ENCODE data around the gene ERMARD.

Gene ERMARD

DNA sequence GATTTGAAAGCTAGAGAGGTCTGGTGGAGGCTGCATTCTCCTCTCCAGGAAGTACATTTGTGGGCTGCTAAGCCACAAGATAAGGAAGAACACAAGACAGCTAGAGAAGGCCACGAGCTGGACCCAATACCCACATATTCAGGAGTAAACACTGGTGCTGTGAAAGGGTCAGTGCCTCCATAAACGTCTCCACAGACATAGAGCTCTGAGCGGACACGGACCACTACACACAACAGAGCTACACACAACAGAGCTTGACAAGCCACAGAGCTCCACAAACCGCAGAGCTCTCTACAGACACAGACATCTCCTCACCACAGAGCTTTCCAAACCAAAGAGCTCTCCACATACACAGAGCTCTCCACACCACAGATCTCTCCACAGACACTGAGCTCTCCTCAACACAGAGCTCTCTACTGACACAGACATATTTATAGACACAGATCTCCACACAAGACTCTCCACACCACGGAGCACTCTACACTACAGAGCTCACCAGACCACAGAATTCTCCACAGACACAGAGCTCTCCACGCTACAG, 51.9 kb downstream of the ERMARD start:
- no peak for DNase-seq

DNA sequence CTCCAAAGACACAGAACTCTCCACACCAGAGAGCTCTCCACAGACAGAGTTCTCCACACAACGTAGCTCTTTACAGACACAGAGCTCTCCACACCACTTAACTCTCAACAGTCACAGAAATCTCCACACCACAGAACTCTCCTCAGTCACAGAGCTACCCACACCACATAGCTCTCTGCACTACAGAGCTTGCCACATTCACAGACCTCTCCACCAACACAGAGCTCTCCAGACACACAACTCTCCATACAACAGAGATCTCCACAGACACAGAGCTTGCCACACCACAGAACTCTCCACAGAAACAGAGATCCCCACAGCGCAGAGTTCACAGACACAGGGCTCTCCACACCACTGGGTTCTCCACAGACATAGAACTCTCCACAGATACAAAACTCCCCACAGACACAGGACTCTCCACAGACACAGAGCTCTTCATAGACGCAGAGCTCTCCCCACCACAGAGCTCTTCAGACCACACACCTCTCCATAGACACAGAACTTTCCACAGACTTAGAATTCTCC, 52.5 kb downstream of the ERMARD start:
- DNase-seq = no peak

DNA sequence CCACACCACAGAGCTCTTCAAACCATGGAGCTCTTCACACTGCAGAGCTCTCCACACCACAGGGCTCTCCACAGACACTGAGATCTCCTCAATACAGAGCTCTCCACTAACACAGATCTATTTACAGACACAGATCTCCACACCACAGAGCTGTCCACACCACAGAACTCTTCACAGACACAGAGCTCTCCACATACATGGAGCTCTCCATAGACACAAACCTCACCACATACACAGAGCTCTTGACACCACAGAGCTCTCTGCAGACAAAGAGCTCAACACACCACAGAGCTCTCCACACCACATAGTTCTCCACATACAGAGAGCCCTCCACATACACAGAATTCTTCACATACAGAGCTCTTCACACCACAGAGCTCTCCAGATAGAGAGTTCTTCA, 53.0 kb downstream of the ERMARD start:
- no peak for DNase-seq

- no peak for DNase-seq
These were observed 53.9 kb downstream of the ERMARD start for GRCh38 chr6:169805242-169805838.

- no peak for DNase-seq
These were observed 55.3 kb downstream of the ERMARD start for GRCh38 chr6:169806701-169807100.

DNA sequence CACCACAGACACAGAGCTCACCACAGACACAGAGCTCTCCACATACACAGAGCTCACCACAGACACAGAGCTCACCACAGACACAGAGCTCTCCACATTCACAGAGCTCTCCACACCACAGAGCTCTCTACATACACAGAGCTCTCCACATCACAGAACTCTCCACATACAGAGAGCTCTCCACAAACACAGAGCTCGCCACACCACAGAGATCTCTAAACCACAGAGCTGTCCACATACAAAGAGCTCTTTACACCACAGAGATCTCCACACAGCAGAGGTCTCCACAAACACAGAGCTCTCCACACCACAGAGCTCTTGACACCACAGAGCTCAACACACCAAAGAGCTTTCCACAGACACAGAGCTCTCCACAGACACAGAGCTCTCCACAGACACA, 55.8 kb downstream of the ERMARD start:
- no peak for DNase-seq

DNA sequence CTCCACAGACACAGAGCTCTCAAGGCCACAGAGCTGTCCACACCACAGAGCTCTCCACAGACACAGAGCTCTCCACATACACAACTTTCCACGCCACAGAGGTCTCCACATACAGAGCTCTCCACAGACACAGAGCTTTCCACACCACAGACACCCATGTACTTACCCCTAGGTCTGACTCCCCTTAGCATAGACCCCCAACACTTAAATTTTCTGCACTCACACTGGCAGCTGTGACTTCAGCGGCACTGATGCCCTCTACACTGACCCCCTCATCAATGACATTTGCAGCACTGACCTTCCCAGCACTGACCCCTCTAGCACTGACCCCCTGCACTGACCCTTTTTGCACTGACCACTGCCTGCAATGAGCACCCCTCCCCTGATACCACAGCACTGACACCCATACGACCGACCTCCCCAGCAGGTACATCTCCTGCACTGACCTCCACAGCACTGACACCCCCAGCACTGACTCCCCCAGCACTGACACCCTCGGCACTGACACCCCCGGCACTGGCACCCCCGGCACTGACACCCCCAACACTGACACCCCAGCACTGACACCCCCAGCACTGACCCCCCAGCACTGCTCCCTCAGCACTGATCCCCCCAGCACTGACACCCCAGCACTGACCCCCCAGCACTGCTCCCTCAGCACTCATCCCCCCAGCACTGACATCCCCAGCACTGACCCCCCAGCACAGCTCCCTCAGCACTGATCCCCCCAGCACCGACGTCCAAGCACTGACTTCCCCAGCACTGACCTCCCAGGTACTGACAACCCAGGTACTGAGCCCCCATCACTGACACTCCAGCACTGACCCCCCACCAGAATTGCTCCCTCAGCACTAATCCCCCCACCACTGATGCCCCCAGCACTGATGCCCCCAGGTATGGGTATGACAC, 56.5 kb downstream of the ERMARD start:
- no peak for DNase-seq

DNA sequence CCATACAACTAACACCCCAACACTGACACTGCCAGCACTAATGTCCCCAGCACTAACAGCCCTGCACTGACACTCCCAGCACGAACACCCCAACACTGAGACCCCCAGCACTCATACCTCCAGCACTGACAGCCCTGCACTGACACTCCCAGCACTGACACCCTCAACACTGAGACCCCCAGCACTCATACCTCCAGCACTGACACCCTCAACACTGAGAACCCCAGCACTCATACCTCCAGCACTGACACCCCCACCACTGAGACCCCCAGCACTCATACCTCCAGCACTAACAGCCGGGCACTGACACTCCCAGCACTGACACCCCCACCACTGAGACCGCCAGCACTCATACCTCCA, 57.2 kb downstream of the ERMARD start:
- DNase-seq = no peak

DNA sequence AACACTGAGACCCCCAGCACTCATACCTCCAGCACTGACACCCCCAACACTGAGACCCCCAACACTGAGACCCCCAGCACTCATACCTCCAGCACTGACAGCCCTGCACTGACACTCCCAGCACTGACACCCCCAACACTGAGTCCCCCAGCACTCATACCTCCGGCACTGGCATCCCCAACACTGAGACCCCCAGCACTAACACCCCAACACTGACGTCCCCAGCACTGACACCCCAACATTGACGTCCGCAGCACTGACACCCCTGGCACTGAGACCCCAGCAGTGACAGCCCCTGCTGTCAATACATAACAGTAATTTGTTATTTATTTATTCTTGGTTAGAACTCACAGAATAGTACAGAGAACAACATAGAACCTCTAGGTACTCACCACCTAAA, 58.0 kb downstream of the ERMARD start:
- DNase-seq = no peak

DNA sequence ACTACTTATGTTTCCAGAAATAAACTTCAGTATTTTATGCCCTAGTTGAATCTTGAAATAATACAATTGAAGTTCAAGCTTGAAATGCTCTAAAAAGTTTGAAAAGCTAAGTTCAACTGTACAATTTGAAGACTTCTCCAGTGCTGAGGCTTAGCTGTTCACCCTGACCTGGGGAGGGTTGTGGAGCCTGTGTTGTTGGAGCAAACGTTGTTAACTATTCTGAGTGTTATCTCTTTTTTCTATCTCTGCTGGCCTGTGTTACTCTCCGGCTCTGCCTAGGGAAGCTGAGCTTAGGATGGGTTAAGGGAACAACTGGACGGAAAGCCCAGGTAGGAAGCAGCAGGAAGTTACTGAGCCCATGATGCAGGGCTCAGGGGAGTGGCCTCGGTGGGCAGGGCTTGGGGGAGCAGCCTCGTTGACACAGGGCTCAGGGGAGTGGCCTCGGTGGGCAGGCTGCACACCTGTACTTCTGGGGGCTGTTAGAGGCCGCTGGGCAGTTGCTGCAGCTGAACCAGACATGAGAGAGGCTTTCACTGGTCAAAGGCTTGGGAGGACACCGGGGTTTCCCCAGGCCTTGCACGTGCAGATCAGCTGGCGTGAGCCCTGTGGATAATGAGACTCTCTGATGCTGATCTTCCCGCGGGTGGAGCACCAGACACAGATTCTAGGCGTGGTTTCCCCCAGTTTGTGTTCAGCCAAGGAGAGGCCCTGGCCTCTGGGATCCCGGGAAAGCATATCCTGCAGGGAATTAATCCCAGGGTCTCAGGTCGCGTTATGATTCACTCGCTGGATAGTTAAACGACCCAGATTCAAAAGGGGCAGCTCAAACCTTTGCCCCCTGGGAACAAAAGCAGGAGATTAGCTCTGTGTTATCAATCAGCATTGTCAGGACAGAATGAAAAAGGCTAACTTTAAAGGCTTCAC, 58.9 kb downstream of the ERMARD start:
- DNase-seq = peak; percentile 85

DNA sequence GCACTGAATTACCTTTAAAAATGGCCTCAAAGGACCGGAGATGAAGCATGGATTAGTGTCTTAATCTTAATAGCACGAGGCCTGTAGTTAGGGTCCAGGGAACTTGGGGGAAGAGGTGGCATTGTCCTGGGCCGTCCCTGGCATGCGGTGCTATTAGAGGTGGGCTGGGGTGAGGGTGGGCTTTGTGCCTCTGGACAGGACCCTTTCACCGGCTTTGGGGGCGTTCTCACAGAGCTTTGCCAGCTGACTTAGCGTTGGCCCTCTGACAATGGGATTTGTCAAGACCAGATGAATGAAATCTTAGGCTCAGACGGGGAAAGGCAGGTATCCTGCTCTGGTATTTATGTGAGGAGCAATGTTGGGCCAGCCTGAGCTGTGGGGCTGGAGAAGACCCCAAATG, 59.6 kb downstream of the ERMARD start:
- DNase-seq = no peak

- DNase-seq = no peak
These were observed 60.3 kb downstream of the ERMARD start for GRCh38 chr6:169811521-169812256.

GRCh38 chr6:169812257-169812644, 60.8 kb downstream of the ERMARD start:
- DNase-seq = no peak

DNA sequence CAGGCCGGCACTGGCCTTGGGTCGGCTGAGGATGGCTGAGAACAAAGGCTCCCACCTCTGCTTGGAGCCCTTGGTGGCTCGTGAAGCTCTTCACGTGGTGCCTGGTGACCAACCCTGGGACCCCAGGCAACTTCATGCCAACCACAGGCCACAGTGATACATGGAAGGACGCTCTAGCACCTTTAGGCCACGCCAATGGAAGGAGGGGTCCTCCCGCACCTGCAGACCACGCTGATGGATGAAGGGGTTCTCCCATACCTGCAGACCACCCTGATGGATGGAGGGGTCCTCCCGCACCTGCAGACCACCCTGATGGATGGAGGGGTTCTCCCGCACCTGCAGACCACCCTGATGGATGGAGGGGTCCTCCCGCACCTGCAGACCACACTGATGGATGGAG, 62.5 kb downstream of the ERMARD start:
- DNase-seq = no peak

- DNase-seq = no peak
These were observed 64.6 kb downstream of the ERMARD start for GRCh38 chr6:169816054-169816453.

GRCh38 chr6:169816975-169817374, 65.6 kb downstream of the ERMARD start:
- no peak for DNase-seq

- DNase-seq = no peak
These were observed 68.9 kb downstream of the ERMARD start for GRCh38 chr6:169820358-169820757.

- DNase-seq = peak; percentile 95
These were observed 72.6 kb downstream of the ERMARD start for GRCh38 chr6:169824021-169824420.

GRCh38 chr6:169824848-169825557, 73.6 kb downstream of the ERMARD start:
- peak; percentile 64 for DNase-seq

GRCh38 chr6:169825558-169826225, 74.3 kb downstream of the ERMARD start:
- no peak for DNase-seq

GRCh38 chr6:169826697-169827096, 75.3 kb downstream of the ERMARD start:
- no peak for DNase-seq

All from NCI-H69 (cell line).